B cell (primary cell): ENCODE results near the gene IGLL5.

Experiments
- CTCF ChIP-seq: fragments of 200-600 bp; IDR thresholded peaks from one replicate; pipeline ENCODE4 v1.8.0; 2022; ENCODE audit warnings: antibody characterized with exemption, mild to moderate bottlenecking
- EZH2 ChIP-seq: IDR thresholded peaks from 2 replicates; pipeline ENCODE4 v1.6.1; 2012; ENCODE audit warnings: borderline replicate concordance, low read depth, mild to moderate bottlenecking, moderate library complexity, low read length; ENCODE audit not compliant: insufficient read depth, poor library complexity, severe bottlenecking

GRCh38 chr22:22925146-22925804, 37.7 kb downstream of the IGLL5 start:
- TF ChIP-seq CTCF (no peak), EZH2 (no peak)
